Duodenal mucosa (tissue), 2 donors: ENCODE data around the gene TMEM168.
"Not testable (repeated sequence)": the region's sequence is repeated elsewhere in the genome, so short reads cannot be mapped to it uniquely, and the experiment has no call there.

Source experiments
- H3K27ac ChIP-seq: one replicate; pipeline ENCODE4 v1.7.0; 2013; ENCODE audit warnings: low read depth, low read length
- H3K27me3 ChIP-seq, 2 donors: one replicate each; pipeline ENCODE4 v1.7.0; 2013; ENCODE audit warnings: low read length in 2 of 2, control low read depth in 1 of 2; ENCODE audit not compliant: insufficient read depth in 2 of 2, control insufficient read depth in 1 of 2
- H3K36me3 ChIP-seq, 2 donors: one replicate each; pipeline ENCODE4 v1.7.0; 2013; ENCODE audit warnings: low read length in 2 of 2, control low read depth in 1 of 2; ENCODE audit not compliant: insufficient read depth in 2 of 2, control insufficient read depth in 1 of 2
- H3K4me1 ChIP-seq, 2 donors: one replicate each; pipeline ENCODE4 v1.7.0; 2013; ENCODE audit warnings: low read length in 2 of 2, control low read depth in 1 of 2; ENCODE audit not compliant: insufficient read depth in 2 of 2, control insufficient read depth in 1 of 2
- H3K4me3 ChIP-seq, 2 donors: one replicate each; pipeline ENCODE4 v1.7.0; 2013; ENCODE audit warnings: low read length in 2 of 2, low read depth in 1 of 2
- H3K9ac ChIP-seq, 2 donors: one replicate each; pipeline ENCODE4 v1.7.0; 2013; ENCODE audit warnings: low read length in 2 of 2, low read depth in 1 of 2
- H3K9me3 ChIP-seq, 2 donors: one replicate each; pipeline ENCODE4 v1.7.0; 2013; ENCODE audit warnings: low read length in 2 of 2, control low read depth in 1 of 2; ENCODE audit not compliant: control insufficient read depth in 1 of 2

The TMEM168 gene

GRCh38 chr7:112735261-112735660 is 54.9 kb downstream of the TMEM168 start:
- no peak overlapping the region for H3K9ac ChIP-seq
- no peaks in the 10 kb centered on the region for H3K36me3 ChIP-seq
- H3K4me1 ChIP-seq: no peaks in the 10 kb centered on the region
- no peak overlapping the region for H3K4me3 ChIP-seq
- peaks cover 8 to 14% of the 10 kb centered on the region in 2 donors for H3K9me3 ChIP-seq
- no peak overlapping the region for H3K27ac ChIP-seq
- H3K27me3 ChIP-seq: no peaks in the 10 kb centered on the region

DNA sequence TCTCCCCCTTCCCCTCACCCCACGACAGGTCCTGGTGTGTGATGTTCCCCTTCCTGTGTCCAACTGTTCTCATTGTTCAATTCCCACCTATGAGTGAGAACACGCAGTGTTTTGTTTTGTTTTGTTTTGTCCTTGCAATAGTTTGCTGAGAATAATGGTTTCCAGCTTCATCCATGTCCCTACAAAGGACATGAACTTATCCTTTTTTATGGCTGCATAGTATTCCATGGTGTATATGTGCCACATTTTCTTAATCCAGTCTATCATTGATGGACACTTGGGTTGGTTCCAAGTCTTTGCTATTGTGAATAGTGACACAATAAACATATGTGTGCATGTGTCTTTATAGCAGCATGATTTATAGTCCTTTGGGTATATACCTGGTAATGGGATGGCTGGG is 58.9 kb downstream of the TMEM168 start:
- H3K27me3 ChIP-seq, H3K27ac ChIP-seq, H3K4me1 ChIP-seq, H3K4me3 ChIP-seq, H3K36me3 ChIP-seq, H3K9ac ChIP-seq: not testable (repeated sequence)
- H3K9me3 ChIP-seq: peaks cover 13 to 25% of the 10 kb centered on the region in 2 donors

DNA sequence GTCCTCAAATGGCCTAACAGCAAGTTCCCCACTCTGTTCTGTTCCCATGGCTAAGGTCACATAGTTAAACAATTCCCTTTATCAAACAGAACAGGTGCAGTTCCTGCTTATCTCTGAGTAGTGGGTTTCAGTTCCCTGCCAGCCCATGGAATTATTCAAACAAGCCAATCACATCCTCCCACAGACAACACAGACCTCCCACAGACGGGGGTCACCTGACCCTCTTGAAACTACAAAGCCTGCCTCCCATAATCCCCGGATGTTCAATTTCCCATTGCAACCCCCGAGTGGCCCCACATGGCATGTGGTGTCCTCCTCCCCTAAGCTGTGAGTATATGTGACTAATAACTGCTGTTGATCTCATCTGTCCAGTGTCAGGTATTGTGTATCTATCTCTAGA is 64.1 kb downstream of the TMEM168 start:
- Histone ChIP-seq H3K27me3 (peaks cover 0 to 4% of the 10 kb centered on the region in 2 donors), H3K4me3 (no peak overlapping the region), H3K9me3 (peaks cover 10 to 11% of the 10 kb centered on the region in 2 donors), H3K36me3 (no peaks in the 10 kb centered on the region), H3K9ac (no peak overlapping the region), H3K4me1 (no peaks in the 10 kb centered on the region), H3K27ac (no peak overlapping the region)

DNA sequence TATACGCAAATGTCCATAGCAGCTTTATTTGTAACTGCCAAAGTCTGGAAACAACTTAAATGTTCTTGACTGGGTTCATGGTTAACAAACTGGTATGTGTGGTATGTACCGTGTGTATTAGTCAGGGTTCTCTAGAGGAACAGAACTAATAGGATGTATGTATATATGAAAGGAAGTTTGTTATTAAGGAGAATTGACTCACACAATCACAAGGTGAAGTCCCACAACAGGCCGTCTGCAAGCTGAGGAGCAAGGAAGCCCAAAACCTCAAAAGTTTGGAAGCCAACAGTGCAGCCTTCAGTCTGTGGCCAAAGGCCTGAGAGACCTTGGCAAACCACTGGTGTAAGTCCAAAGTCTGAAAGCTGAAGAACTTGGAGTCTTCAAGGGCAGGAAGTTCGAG is 66.8 kb downstream of the TMEM168 start:
- Histone ChIP-seq H3K4me3 (no peak overlapping the region), H3K4me1 (no peaks in the 10 kb centered on the region), H3K36me3 (no peaks in the 10 kb centered on the region), H3K9me3 (peaks cover 2 to 4% of the 10 kb centered on the region in 2 donors), H3K27ac (no peak overlapping the region), H3K27me3 (peaks cover 0 to 4% of the 10 kb centered on the region in 2 donors), H3K9ac (no peak overlapping the region)

- no peaks in the 10 kb centered on the region for H3K9me3 ChIP-seq
- H3K27ac ChIP-seq: no peak overlapping the region
- no peaks in the 10 kb centered on the region for H3K4me1 ChIP-seq
- no peaks in the 10 kb centered on the region for H3K36me3 ChIP-seq
- H3K27me3 ChIP-seq: peaks cover 0 to 4% of the 10 kb centered on the region in 2 donors
- no peak overlapping the region for H3K4me3 ChIP-seq
- no peak overlapping the region for H3K9ac ChIP-seq
These were observed 68.8 kb downstream of the TMEM168 start for GRCh38 chr7:112721366-112721765.

DNA sequence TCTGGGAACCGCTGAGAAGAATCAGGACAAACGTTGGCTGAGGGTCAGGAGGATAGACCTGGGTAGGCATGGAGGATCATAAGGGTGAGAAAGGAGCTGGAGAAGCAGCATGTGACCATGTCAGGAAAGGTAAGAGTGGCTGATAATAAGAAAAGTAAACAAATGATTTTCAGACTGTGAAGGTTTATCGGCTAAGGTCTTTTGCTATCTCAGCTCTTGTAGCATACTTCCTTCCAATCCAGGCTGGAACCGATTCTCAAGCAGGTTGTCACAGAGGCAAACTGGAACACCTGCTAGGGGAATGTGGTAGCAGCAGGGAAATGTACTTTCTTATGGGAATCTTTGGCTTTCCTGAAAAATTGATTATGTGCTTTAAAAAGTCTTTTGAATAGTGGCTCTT is 74.7 kb downstream of the TMEM168 start:
- Histone ChIP-seq H3K4me3 (no peak overlapping the region), H3K4me1 (no peaks in the 10 kb centered on the region), H3K27me3 (no peaks in the 10 kb centered on the region), H3K36me3 (no peaks in the 10 kb centered on the region), H3K9ac (no peak overlapping the region), H3K27ac (no peak overlapping the region), H3K9me3 (no peaks in the 10 kb centered on the region)

GRCh38 chr7:112714917-112715316 is 75.3 kb downstream of the TMEM168 start:
- no peaks in the 10 kb centered on the region for H3K36me3 ChIP-seq
- H3K4me3 ChIP-seq: no peak overlapping the region
- H3K4me1 ChIP-seq: no peaks in the 10 kb centered on the region
- no peaks in the 10 kb centered on the region for H3K27me3 ChIP-seq
- H3K9ac ChIP-seq: no peak overlapping the region
- H3K9me3 ChIP-seq: no peaks in the 10 kb centered on the region
- no peak overlapping the region for H3K27ac ChIP-seq
